Vagina (tissue), 2 donors: ENCODE results near the gene ASAP3. TPM values are rescaled to one million over a fixed set of nuclear protein-coding genes. Genes with fewer than 3 reads are reported as not detected.
A peak's percentile ranks its signal among the peaks of the same experiment; 100 is the strongest.

Experiments used
- DNase-seq, 2 donors: peaks; one replicate each; pipeline ENCODE4 v3.0.0-alpha.2; 2017; ENCODE audit errors: extremely low spot score in 2 of 2
- H3K27ac ChIP-seq: fragments of 200-600 bp; sonication (generic); one replicate; pipeline ENCODE4 v1.5.1; 2019
- H3K27me3 ChIP-seq: fragments of 200-600 bp; sonication (generic); one replicate; pipeline ENCODE4 v1.5.1; 2019
- H3K36me3 ChIP-seq, 2 donors: fragments of 200-600 bp; sonication (generic); one replicate each; pipeline ENCODE4 v1.5.1; 2017 to 2019
- H3K4me1 ChIP-seq: fragments of 200-600 bp; sonication (generic); one replicate; pipeline ENCODE4 v1.5.1; 2019
- H3K4me3 ChIP-seq, 2 donors: fragments of 200-600 bp; sonication (generic); 1 replicate in 1 of 2; 2 replicates in 1 of 2; pipeline ENCODE4 v1.5.1; 2016 to 2019
- H3K9me3 ChIP-seq: fragments of 200-600 bp; sonication (generic); one replicate; pipeline ENCODE4 v1.5.1; 2019
- CTCF ChIP-seq, 3 experiments: fragments of 450-650 bp in 2 of 3; fragments of 200-600 bp in 1 of 3; sonication (generic) in 1 of 3; IDR thresholded peaks; one replicate each; pipeline ENCODE4 v1.5.1; 2017 to 2019; ENCODE audit warnings: antibody characterized with exemption in 3 of 3, mild to moderate bottlenecking in 2 of 3, moderate library complexity in 2 of 3
- POLR2A ChIP-seq, 2 donors: fragments of 450-650 bp; IDR thresholded peaks; one replicate each; pipeline ENCODE4 v1.6.1; 2017; ENCODE audit warnings: antibody characterized with exemption in 2 of 2, mild to moderate bottlenecking in 2 of 2, moderate library complexity in 2 of 2
- POLR2AphosphoS5 ChIP-seq, 2 donors: sonication (generic); formaldehyde crosslinking; IDR thresholded peaks; one replicate each; pipeline ENCODE4 v1.9.0; 2017; ENCODE audit warnings: antibody characterized with exemption in 2 of 2, mild to moderate bottlenecking in 2 of 2, low read depth in 1 of 2; ENCODE audit not compliant: insufficient read depth in 1 of 2
- intact Hi-C: fragments of 100-400 bp; cut with DNase I; formaldehyde crosslinking; loops from one replicate; pipeline ENCODE4 v1.15.1; 2023
- total RNA-seq: library from RNA; depleted of rRNA; stranded (reverse); fragments of >200 nt; gene quantifications from one replicate; pipeline ENCODE4 v1.2.3, GENCODE V29; 2016

The ASAP3 gene
- total RNA-seq, 1 donor from 2014 or later, result 79.1 TPM

- DNase-seq, result no peak
- H3K9me3 ChIP-seq, result no peaks in the 10 kb centered on the region
- no peak for TF ChIP-seq CTCF (IDR thresholded peaks at IDR 0.05)
- TF ChIP-seq POLR2AphosphoS5 (IDR thresholded peaks at IDR 0.05; ENCODE audit: insufficient read depth in 1 of 2, low read depth in 1 of 2), result no peak
- TF ChIP-seq POLR2A (IDR thresholded peaks at IDR 0.05), result no peak
- intact Hi-C loops, result no loop called here
- peaks cover 0 to 9% of the 10 kb centered on the region in 2 donors for H3K36me3 ChIP-seq
- H3K27ac ChIP-seq, result peak overlapping the region; percentile 73
- H3K4me3 ChIP-seq, result no peak overlapping the region
- peaks cover 47% of the 10 kb centered on the region for H3K4me1 ChIP-seq
- H3K27me3 ChIP-seq, result no peaks in the 10 kb centered on the region
These were observed 27.8 kb downstream of the ASAP3 start for GRCh38 chr1:23456226-23456625.

GRCh38 chr1:23453455-23454000 lies 30.5 kb downstream of the ASAP3 start:
- Histone ChIP-seq H3K9me3 (no peaks in the 10 kb centered on the region), H3K4me1 (peaks cover 72% of the 10 kb centered on the region), H3K27ac (no peak overlapping the region)

GRCh38 chr1:23452011-23452411 lies 32.0 kb downstream of the ASAP3 start:
- Histone ChIP-seq H3K36me3 (peaks cover 0 to 9% of the 10 kb centered on the region in 2 donors), H3K4me1 (peaks cover 60% of the 10 kb centered on the region), H3K9me3 (no peaks in the 10 kb centered on the region), H3K27ac (peak overlapping the region; percentile 74), H3K4me3 (no peak overlapping the region), H3K27me3 (no peaks in the 10 kb centered on the region)
- TF ChIP-seq POLR2AphosphoS5 (IDR thresholded peaks at IDR 0.05; ENCODE audit: insufficient read depth in 1 of 2, low read depth in 1 of 2) (peak; percentile 66 to 86), CTCF (IDR thresholded peaks at IDR 0.05) (no peak)
- intact Hi-C loops, result no loop called here
- no peak for DNase-seq

More at GRCh38 chr1:23453455-23454000, 30.5 kb downstream of the ASAP3 start:
- H3K4me3 ChIP-seq, result no peak overlapping the region
- H3K36me3 ChIP-seq, result peaks cover 0 to 9% of the 10 kb centered on the region in 2 donors
- intact Hi-C loops, result no loop called here
- no peak for TF ChIP-seq POLR2AphosphoS5 (IDR thresholded peaks at IDR 0.05; ENCODE audit: insufficient read depth in 1 of 2, low read depth in 1 of 2)
- no peak for TF ChIP-seq CTCF (IDR thresholded peaks at IDR 0.05)
- TF ChIP-seq POLR2A (IDR thresholded peaks at IDR 0.05), result no peak
- DNase-seq, result no peak
- H3K27me3 ChIP-seq, result no peaks in the 10 kb centered on the region

- H3K27ac ChIP-seq, result peak overlapping the region; percentile 74
- intact Hi-C loops, result no loop called here
- no peak overlapping the region for H3K4me3 ChIP-seq
- peaks cover 62% of the 10 kb centered on the region for H3K4me1 ChIP-seq
- no peak for DNase-seq
- no peaks in the 10 kb centered on the region for H3K9me3 ChIP-seq
- H3K36me3 ChIP-seq, result peaks cover 0 to 9% of the 10 kb centered on the region in 2 donors
- TF ChIP-seq POLR2A (IDR thresholded peaks at IDR 0.05) (no peak), POLR2AphosphoS5 (IDR thresholded peaks at IDR 0.05; ENCODE audit: insufficient read depth in 1 of 2, low read depth in 1 of 2) (no peak)
- H3K27me3 ChIP-seq, result no peaks in the 10 kb centered on the region
These were observed 32.5 kb downstream of the ASAP3 start for GRCh38 chr1:23451441-23451840.

GRCh38 chr1:23450894-23451293 lies 33.1 kb downstream of the ASAP3 start:
- Histone ChIP-seq H3K27ac (peak overlapping the region; percentile 74), H3K4me3 (no peak overlapping the region), H3K36me3 (peaks cover 0 to 9% of the 10 kb centered on the region in 2 donors), H3K27me3 (no peaks in the 10 kb centered on the region), H3K9me3 (no peaks in the 10 kb centered on the region), H3K4me1 (peaks cover 65% of the 10 kb centered on the region)
- intact Hi-C loops, result no loop called here
- TF ChIP-seq POLR2AphosphoS5 (IDR thresholded peaks at IDR 0.05; ENCODE audit: insufficient read depth in 1 of 2, low read depth in 1 of 2) (no peak), POLR2A (IDR thresholded peaks at IDR 0.05) (no peak), CTCF (IDR thresholded peaks at IDR 0.05) (no peak)
- no peak for DNase-seq
